M059J (cell line): ENCODE data around the gene KLHDC8A. TPM values are rescaled to one million over a fixed set of nuclear protein-coding genes. Genes with fewer than 3 reads are reported as not detected.

ENCODE experiments used
- DNase-seq: peaks from one replicate; pipeline ENCODE4 v3.0.0-alpha.2; 2012; ENCODE audit warnings: low read depth
- total RNA-seq: library from RNA; depleted of rRNA; stranded (reverse); fragments of >200 nt; shearing (Covaris generic); gene quantifications from 2 replicates; pipeline ENCODE4 v1.2.3, GENCODE V29; 2014

KLHDC8A gene
- total RNA-seq, 1 experiment from 2014 or later: not detected

- no peak for DNase-seq
These were observed 12.4 kb downstream of the KLHDC8A start for GRCh38 chr1:205344066-205344928.

- no peak for DNase-seq
These were observed 13.2 kb downstream of the KLHDC8A start for GRCh38 chr1:205343431-205344065.

GRCh38 chr1:205342986-205343385 lies 13.7 kb downstream of the KLHDC8A start:
- no peak for DNase-seq

- DNase-seq: no peak
These were observed 16.0 kb downstream of the KLHDC8A start for GRCh38 chr1:205340676-205341075.

- DNase-seq: no peak
These were observed 17.0 kb downstream of the KLHDC8A start for GRCh38 chr1:205339717-205340116.

GRCh38 chr1:205339197-205339702 lies 17.5 kb downstream of the KLHDC8A start:
- DNase-seq: no peak

GRCh38 chr1:205338011-205338410 lies 18.7 kb downstream of the KLHDC8A start:
- DNase-seq: no peak

GRCh38 chr1:205337481-205337880 lies 19.2 kb downstream of the KLHDC8A start:
- no peak for DNase-seq

- DNase-seq: peak; percentile 76
These were observed 21.0 kb downstream of the KLHDC8A start for GRCh38 chr1:205335692-205336091.

- no peak for DNase-seq
These were observed 24.5 kb downstream of the KLHDC8A start for GRCh38 chr1:205332015-205332791.

- DNase-seq: no peak
These were observed 26.6 kb downstream of the KLHDC8A start for GRCh38 chr1:205330150-205330549.

GRCh38 chr1:205329719-205330118 lies 27.0 kb downstream of the KLHDC8A start:
- DNase-seq: no peak

GRCh38 chr1:205328476-205328875 lies 28.2 kb downstream of the KLHDC8A start:
- DNase-seq: peak; percentile 34

GRCh38 chr1:205326812-205327466 lies 29.8 kb downstream of the KLHDC8A start:
- peak; percentile 50 for DNase-seq

GRCh38 chr1:205325334-205325884 lies 31.3 kb downstream of the KLHDC8A start:
- peak; percentile 79 for DNase-seq

- peak; percentile 66 for DNase-seq
These were observed 31.9 kb downstream of the KLHDC8A start for GRCh38 chr1:205324781-205325180.

- no peak for DNase-seq
These were observed 32.9 kb downstream of the KLHDC8A start for GRCh38 chr1:205323794-205324193.

- DNase-seq: no peak
These were observed 34.8 kb downstream of the KLHDC8A start for GRCh38 chr1:205321959-205322283.

GRCh38 chr1:205321162-205321958 lies 35.4 kb downstream of the KLHDC8A start, which contains the start of gene NUAK2:
Gene NUAK2 (minus strand): TSS chr1:205321745. CDS start chr1:205321628, 117 bp downstream.
- DNase-seq: peak; percentile 88
